HG03565 (cell line): ENCODE results near the gene NT5DC3.
"Not testable (repeated sequence)": the region's sequence is repeated elsewhere in the genome, so short reads cannot be mapped to it uniquely, and the experiment has no call there.

Experiments
- ATAC-seq: cut with Tn5 transposase; IDR thresholded peaks from one replicate; pipeline ENCODE4 v1.9.1; 2021; ENCODE audit warnings: mild to moderate bottlenecking, moderate library complexity; ENCODE audit not compliant: unreplicated experiment

The NT5DC3 gene

GRCh38 chr12:103855896-103856657 lies 15.0 kb upstream of the NT5DC3 start:
- no peak for ATAC-seq

GRCh38 chr12:103855036-103855712 lies 14.1 kb upstream of the NT5DC3 start:
- no peak for ATAC-seq

GRCh38 chr12:103854372-103854973 lies 13.4 kb upstream of the NT5DC3 start:
- ATAC-seq = no peak

- no peak for ATAC-seq
Measured at GRCh38 chr12:103852498-103852997, 11.5 kb upstream of the NT5DC3 start.

GRCh38 chr12:103851127-103851526 lies 10.1 kb upstream of the NT5DC3 start:
- ATAC-seq = no peak

GRCh38 chr12:103850429-103850828 lies 9.4 kb upstream of the NT5DC3 start:
- no peak for ATAC-seq

- no peak for ATAC-seq
Measured at GRCh38 chr12:103848917-103849491, 8.0 kb upstream of the NT5DC3 start.

GRCh38 chr12:103848143-103848542 lies 7.1 kb upstream of the NT5DC3 start:
- ATAC-seq = no peak

- no peak for ATAC-seq
Measured at GRCh38 chr12:103846415-103846814, 5.4 kb upstream of the NT5DC3 start.

GRCh38 chr12:103844305-103844704 lies 3.3 kb upstream of the NT5DC3 start:
- no peak for ATAC-seq

- ATAC-seq = peak; percentile 8
Measured at GRCh38 chr12:103841690-103842584, 903 bp upstream of the NT5DC3 start.

- ATAC-seq = peak; percentile 25
Measured at GRCh38 chr12:103840462-103840875, 565 bp downstream of the NT5DC3 start.

GRCh38 chr12:103839609-103840461 lies 1.2 kb downstream of the NT5DC3 start:
- no peak for ATAC-seq

- ATAC-seq = no peak
Measured at GRCh38 chr12:103839103-103839502, 1.9 kb downstream of the NT5DC3 start.

- ATAC-seq = no peak
Measured at GRCh38 chr12:103838254-103838914, 2.6 kb downstream of the NT5DC3 start.

GRCh38 chr12:103836345-103836744 lies 4.7 kb downstream of the NT5DC3 start:
- ATAC-seq = no peak

GRCh38 chr12:103835747-103836335 lies 5.2 kb downstream of the NT5DC3 start:
- not testable (repeated sequence) for ATAC-seq

GRCh38 chr12:103834942-103835341 lies 6.1 kb downstream of the NT5DC3 start:
- no peak for ATAC-seq

- no peak for ATAC-seq
Measured at GRCh38 chr12:103833891-103834290, 7.1 kb downstream of the NT5DC3 start.
